HT-29 (cell line): ENCODE results near the gene CLEC18A. TPM values are rescaled to one million over a fixed set of nuclear protein-coding genes. Genes with fewer than 3 reads are reported as not detected.
A peak's percentile ranks its signal among the peaks of the same experiment; 100 is the strongest.

Source experiments
- small RNA-seq: library from RNA; depleted of rRNA; stranded (forward); fragments of <200 nt; gene quantifications from one replicate; pipeline ENCODE3, GENCODE V24; 2014
- total RNA-seq: library from RNA; depleted of rRNA; stranded (reverse); fragments of >200 nt; shearing (Covaris generic); gene quantifications from 2 replicates; pipeline ENCODE4 v1.2.3, GENCODE V29; 2014; rRNA removed

Gene CLEC18A
- total RNA-seq, 1 experiment from 2014 or later: not detected

Small RNA genes lying within 50 kb of the gene (small RNA-seq; reads per million reads assigned to genes)
- gene AC026468.1 (not detected), gene MIR140 (5.6 reads per million, percentile 84 among the genes with 10 or more reads in this experiment)

Other genes with a start within 250 kb of the CLEC18A start
- gene NQO1, start 224.8 kb upstream of the CLEC18A start, total RNA-seq: 560 and 591 TPM in 2 replicates
- gene NOB1, start 196.4 kb upstream of the CLEC18A start, total RNA-seq: 37.2 and 39.7 TPM in 2 replicates
- gene WWP2, start 189.0 kb upstream of the CLEC18A start, total RNA-seq: 38.1 and 40.1 TPM in 2 replicates
- gene PDPR, start 163.0 kb downstream of the CLEC18A start, total RNA-seq: 10.4 and 13.7 TPM in 2 replicates
- 0.33 and 0.76 TPM in 2 replicates for gene CLEC18C, start 222.5 kb downstream of the CLEC18A start, total RNA-seq